ENCODE results near the gene DENND1A.

- no peak for TF ChIP-seq CTCF (conservative IDR thresholded peaks at IDR 0.05; ENCODE audit: low read depth in 2 of 2)
- no peak for TF ChIP-seq EZH2 (IDR thresholded peaks at IDR 0.05; ENCODE audit: low read depth, unreplicated experiment)
- no peak for TF ChIP-seq REST (IDR thresholded peaks at IDR 0.05; ENCODE audit: unreplicated experiment)
- no peak for TF ChIP-seq EZH2phosphoT487 (IDR thresholded peaks at IDR 0.05; ENCODE audit: unreplicated experiment)
- no peak for TF ChIP-seq CREB1 (CRISPR knock-in tag; IDR thresholded peaks at IDR 0.05; ENCODE audit: low read depth)
- TF ChIP-seq POLR2AphosphoS5 (IDR thresholded peaks at IDR 0.05; ENCODE audit: low read depth) = no peak
Observed at GRCh38 chr9:123599781-123600180, 330.1 kb downstream of the DENND1A start.
